Body of pancreas (tissue), 4 donors: ENCODE data around the gene NUP210L. TPM values are rescaled to one million over a fixed set of nuclear protein-coding genes. Genes with fewer than 3 reads are reported as not detected.
"Not testable (repeated sequence)": the region's sequence is repeated elsewhere in the genome, so short reads cannot be mapped to it uniquely, and the experiment has no call there.

Experiments used
- ATAC-seq: fragments of 150-250 bp; one replicate; pipeline ENCODE4 v1.9.1; 2016
- DNase-seq, 4 donors: peaks; one replicate each; pipeline ENCODE4 v3.0.0-alpha.2; 2019
- H3K27ac ChIP-seq, 4 donors: fragments of 200-600 bp; sonication (generic); 1 replicate in 3 of 4; 2 replicates in 1 of 4; pipeline versions ENCODE4 v1.5.1 to v1.6.1; 2016 to 2019; ENCODE audit warnings: mild to moderate bottlenecking in 1 of 4, mixed read lengths in 1 of 4, moderate library complexity in 1 of 4
- H3K27me3 ChIP-seq, 2 donors: fragments of 200-600 bp; sonication (generic); one replicate each; pipeline ENCODE4 v1.6.0; 2016; ENCODE audit warnings: mild to moderate bottlenecking in 1 of 2
- H3K36me3 ChIP-seq, 2 donors: fragments of 200-600 bp; sonication (generic); replicated peaks in 1 of 2; 2 replicates each; pipeline ENCODE4 v1.5.1; 2016; ENCODE audit warnings: low read depth in 2 of 2; ENCODE audit not compliant: insufficient read depth in 1 of 2
- H3K4me1 ChIP-seq: fragments of 200-600 bp; sonication (generic); one replicate; pipeline ENCODE4 v1.6.0; 2016
- H3K4me3 ChIP-seq, 2 donors: fragments of 200-600 bp; sonication (generic); 1 replicate in 1 of 2; 2 replicates in 1 of 2; pipeline ENCODE4 v1.5.1; 2016 to 2019
- H3K9me3 ChIP-seq, 3 donors: fragments of 200-600 bp; sonication (generic); 1 replicate in 2 of 3; 2 replicates in 1 of 3; pipeline ENCODE4 v1.5.1; 2016
- POLR2A ChIP-seq, 3 donors: fragments of 450-650 bp; IDR thresholded peaks; one replicate each; pipeline ENCODE4 v1.6.1; 2016; ENCODE audit warnings: antibody characterized with exemption in 3 of 3, mild to moderate bottlenecking in 2 of 3
- WGBS, 2 donors: methylation state at CpG; one replicate each; pipeline ENCODE4 v1.1.5; 2017; 5-methylcytosine and 5-hydroxymethylcytosine counted together
- intact Hi-C: fragments of 100-400 bp; cut with DNase I; formaldehyde crosslinking; loops from one replicate; pipeline ENCODE4 v1.15.1; 2023
- total RNA-seq, 2 donors: library from RNA; depleted of rRNA; stranded (reverse); fragments of >200 nt; gene quantifications; one replicate each; pipeline ENCODE4 v1.1.0, GENCODE V29; 2016
- TF ChIP-seq, protein P1 (sequence below), 7 experiments: fragments of 450-650 bp in 4 of 7; fragments of 200-600 bp in 3 of 7; sonication (generic) in 3 of 7; IDR thresholded peaks; one replicate each; pipeline ENCODE4 v1.5.1; 2016 to 2019; ENCODE audit warnings: antibody characterized with exemption in 7 of 7

Gene NUP210L
- total RNA-seq, 2 donors from 2014 or later: not detected

DNA sequence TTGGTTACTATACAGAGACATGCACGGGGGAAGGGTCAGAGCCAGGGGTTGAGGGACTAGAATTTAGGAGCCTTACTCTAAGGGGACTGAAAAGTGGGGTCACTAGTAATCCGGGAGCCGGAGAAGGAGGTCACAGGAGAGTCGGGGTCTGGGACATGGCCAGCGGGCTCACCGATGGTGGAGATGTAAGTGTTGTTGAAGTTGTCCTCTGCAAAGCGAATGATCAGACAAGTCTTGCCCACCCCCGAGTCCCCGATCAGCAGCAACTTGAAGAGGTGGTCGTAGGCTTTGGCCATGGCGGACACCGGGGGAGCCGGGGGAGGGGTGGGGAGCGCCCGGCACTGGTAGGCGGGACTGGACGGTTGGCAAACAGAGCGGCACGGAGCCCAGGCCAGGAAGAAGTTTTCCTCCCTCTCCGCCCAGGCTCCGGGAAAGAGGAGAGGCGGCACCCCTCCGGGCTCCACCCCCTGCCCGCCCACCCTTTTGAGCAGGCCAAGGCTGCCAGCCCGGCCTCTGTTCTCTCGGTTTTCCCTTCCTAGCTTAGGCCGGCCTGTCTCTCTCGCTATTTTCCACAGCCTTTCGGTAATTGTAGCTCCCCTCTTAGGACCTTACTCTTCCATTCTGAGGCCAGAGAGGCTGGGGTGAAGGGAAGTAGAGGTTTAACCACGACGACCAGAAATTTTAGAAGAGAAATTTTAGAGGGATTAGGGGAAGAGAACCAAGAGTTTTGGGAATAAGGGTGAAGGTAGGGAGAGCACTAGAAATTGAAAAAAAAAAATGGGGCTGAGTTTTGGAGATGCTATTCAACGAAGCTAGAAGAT is 168.7 kb downstream of the NUP210L start, which contains the start of gene RAB13:
Gene RAB13, minus strand, starts transcription at position 399 of the 821 bp plus-strand sequence. Its CDS starts 103 bp downstream, at position 296.
- intact Hi-C loops: no loop called here
- peak in 2 of 3 donors; percentile 59 to 61 for TF ChIP-seq POLR2A (IDR thresholded peaks at IDR 0.05)
- TF ChIP-seq, protein P1, sequence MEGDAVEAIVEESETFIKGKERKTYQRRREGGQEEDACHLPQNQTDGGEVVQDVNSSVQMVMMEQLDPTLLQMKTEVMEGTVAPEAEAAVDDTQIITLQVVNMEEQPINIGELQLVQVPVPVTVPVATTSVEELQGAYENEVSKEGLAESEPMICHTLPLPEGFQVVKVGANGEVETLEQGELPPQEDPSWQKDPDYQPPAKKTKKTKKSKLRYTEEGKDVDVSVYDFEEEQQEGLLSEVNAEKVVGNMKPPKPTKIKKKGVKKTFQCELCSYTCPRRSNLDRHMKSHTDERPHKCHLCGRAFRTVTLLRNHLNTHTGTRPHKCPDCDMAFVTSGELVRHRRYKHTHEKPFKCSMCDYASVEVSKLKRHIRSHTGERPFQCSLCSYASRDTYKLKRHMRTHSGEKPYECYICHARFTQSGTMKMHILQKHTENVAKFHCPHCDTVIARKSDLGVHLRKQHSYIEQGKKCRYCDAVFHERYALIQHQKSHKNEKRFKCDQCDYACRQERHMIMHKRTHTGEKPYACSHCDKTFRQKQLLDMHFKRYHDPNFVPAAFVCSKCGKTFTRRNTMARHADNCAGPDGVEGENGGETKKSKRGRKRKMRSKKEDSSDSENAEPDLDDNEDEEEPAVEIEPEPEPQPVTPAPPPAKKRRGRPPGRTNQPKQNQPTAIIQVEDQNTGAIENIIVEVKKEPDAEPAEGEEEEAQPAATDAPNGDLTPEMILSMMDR (IDR thresholded peaks at IDR 0.05): no peak
- H3K4me3 ChIP-seq: peak within 1 kb of the TSS; percentile 24 to 36
- peaks cover 30% of the 10 kb centered on the region for H3K4me1 ChIP-seq
- ATAC-seq (peak; percentile 84), DNase-seq (peak; percentile 86 to 91 (median 90))
- no peaks in the 10 kb centered on the region for H3K9me3 ChIP-seq
- peak within 1 kb of the TSS; percentile 67 to 93 (median 74) for H3K27ac ChIP-seq
- H3K27me3 ChIP-seq: no peaks in the 10 kb centered on the region
- no peaks in the 10 kb centered on the region for H3K36me3 ChIP-seq
- WGBS, 2 donors: 0% methylated on average over 15 to 32 of the region's 32 CpGs

- intact Hi-C loops: no loop called here
- H3K4me1 ChIP-seq: peaks cover 30% of the 10 kb centered on the region
- TF ChIP-seq, protein P1 (IDR thresholded peaks at IDR 0.05): no peak
- ATAC-seq (no peak), DNase-seq (peak in 2 of 4 donors; percentile 31 to 45)
- peak overlapping the region in 3 of 4 donors; percentile 67 to 93 (median 79) for H3K27ac ChIP-seq
- no peaks in the 10 kb centered on the region for H3K9me3 ChIP-seq
- H3K27me3 ChIP-seq: no peaks in the 10 kb centered on the region
- H3K36me3 ChIP-seq: no peaks in the 10 kb centered on the region
- peak overlapping the region; percentile 24 to 36 for H3K4me3 ChIP-seq
- 8 to 12% methylated on average over 7 of the region's 7 CpGs for WGBS, 2 donors
Observed at GRCh38 chr1:153985341-153985912, 169.4 kb downstream of the NUP210L start.

DNA sequence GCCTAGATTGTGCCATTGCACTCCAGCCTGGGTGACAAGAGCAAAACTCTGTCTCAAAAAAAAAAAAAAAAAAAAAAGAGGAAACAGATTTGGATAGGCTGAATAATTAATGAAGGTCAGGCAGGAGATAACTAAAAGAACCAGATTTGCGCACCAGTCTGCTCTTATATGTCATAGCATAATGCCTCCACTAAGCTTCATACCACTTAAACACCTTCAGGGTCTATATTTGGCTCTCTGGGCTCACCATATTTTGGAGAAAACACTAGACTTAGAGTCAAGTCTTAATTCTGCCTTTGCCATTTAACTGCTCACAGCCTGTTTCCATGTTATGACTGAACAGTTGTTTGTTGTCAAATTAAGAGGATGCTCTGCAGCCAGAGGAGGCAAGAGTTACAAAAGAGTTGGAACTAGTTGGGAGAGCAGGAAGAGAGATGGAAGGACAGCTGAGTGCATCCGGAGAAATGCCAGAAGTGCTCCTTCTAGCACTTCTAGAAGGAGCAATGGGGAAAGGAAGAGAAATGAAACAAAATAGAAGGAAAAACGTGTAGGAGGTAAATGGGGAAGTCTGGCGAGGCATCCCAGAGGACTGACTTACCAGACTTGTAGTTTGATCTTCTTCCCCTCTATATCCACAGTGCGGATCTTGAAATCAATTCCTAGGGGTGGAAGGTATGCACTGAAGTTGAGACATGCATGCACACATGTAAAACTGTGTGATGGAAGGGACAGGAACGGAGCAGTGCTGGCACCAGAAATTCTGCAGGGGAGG is 170.6 kb downstream of the NUP210L start:
- TF ChIP-seq POLR2A (IDR thresholded peaks at IDR 0.05): no peak
- TF ChIP-seq, protein P1 (IDR thresholded peaks at IDR 0.05): no peak
- DNase-seq (no peak), ATAC-seq (no peak)
- 67 to 76% methylated on average over 6 of the region's 6 CpGs for WGBS, 2 donors
- Histone ChIP-seq H3K9me3 (no peaks in the 10 kb centered on the region), H3K36me3 (no peaks in the 10 kb centered on the region), H3K27me3 (no peaks in the 10 kb centered on the region), H3K4me1 (peaks cover 25% of the 10 kb centered on the region), H3K4me3 (no peak overlapping the region), H3K27ac (peak overlapping the region in 2 of 4 donors; percentile 67 to 93)
- intact Hi-C loops: loop anchor here (5.0 kb wide), 1 partner anchor 192 kb away; no protein-coding TSS in a partner anchor

GRCh38 chr1:153981735-153982134 is 173.1 kb downstream of the NUP210L start:
- intact Hi-C loops: loop anchor here (5.0 kb wide), 1 partner anchor 189 kb away; no protein-coding TSS in a partner anchor
- H3K27ac ChIP-seq, ATAC-seq, H3K4me3 ChIP-seq, H3K9me3 ChIP-seq, H3K27me3 ChIP-seq, H3K36me3 ChIP-seq, DNase-seq: not testable (repeated sequence)
- WGBS, 2 donors: 94 to 97% methylated on average over 2 of the region's 2 CpGs
- peaks cover 30% of the 10 kb centered on the region for H3K4me1 ChIP-seq

DNA sequence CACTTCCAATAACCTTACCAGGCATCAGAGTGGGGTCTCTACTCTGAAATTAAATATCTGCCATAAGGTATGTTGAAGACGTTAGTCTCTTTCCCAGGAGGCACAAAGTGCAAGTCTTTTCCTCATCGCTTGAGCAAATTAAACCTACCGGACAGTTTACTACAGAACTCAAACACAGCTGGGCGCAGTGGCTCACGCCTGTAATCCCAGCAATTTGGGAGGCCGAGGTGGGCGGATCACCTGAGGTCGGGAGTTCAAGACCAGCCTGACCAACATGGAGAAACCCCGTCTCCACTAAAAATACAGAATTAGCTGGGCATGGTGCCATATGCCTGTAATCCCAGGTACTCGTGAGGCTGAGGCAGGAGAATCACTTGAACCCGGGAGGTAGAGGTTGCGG is 175.8 kb downstream of the NUP210L start:
- H3K27ac ChIP-seq, H3K9me3 ChIP-seq, H3K36me3 ChIP-seq, intact Hi-C loops, H3K4me3 ChIP-seq, DNase-seq, H3K27me3 ChIP-seq, ATAC-seq: not testable (repeated sequence)
- H3K4me1 ChIP-seq: peaks cover 24% of the 10 kb centered on the region
- WGBS, 2 donors: 88 to 90% methylated on average over 12 of the region's 12 CpGs
